Right cardiac atrium (tissue), 5 donors: Measurements from ENCODE around the gene LMLN. TPM values are rescaled to one million over a fixed set of nuclear protein-coding genes. Genes with fewer than 3 reads are reported as not detected.
"Not testable (repeated sequence)": the region's sequence is repeated elsewhere in the genome, so short reads cannot be mapped to it uniquely, and the experiment has no call there.

Experiments
- ATAC-seq, 2 donors: fragments of 200-7000 bp; cut with Tn5 transposase; one replicate each; pipeline versions ENCODE4 v1.8.0 to v1.9.1; 2020; ENCODE audit warnings: moderate library complexity in 2 of 2, mild to moderate bottlenecking in 1 of 2
- DNase-seq, 3 donors: peaks; one replicate each; pipeline ENCODE4 v3.0.0-alpha.2; 2020
- H3K27ac ChIP-seq: one replicate; pipeline ENCODE4 v1.5.1; 2013; ENCODE audit warnings: mild to moderate bottlenecking, low read length, control low read depth, moderate library complexity
- H3K27me3 ChIP-seq: one replicate; pipeline ENCODE4 v1.6.1; 2013; ENCODE audit not compliant: control insufficient read depth, insufficient read depth
- H3K4me1 ChIP-seq: one replicate; pipeline ENCODE4 v1.6.1; 2013; ENCODE audit warnings: low read length; ENCODE audit not compliant: control insufficient read depth, insufficient read depth
- H3K4me3 ChIP-seq: one replicate; pipeline ENCODE4 v1.5.1; 2013; ENCODE audit warnings: low read length, control low read depth
- H3K9me3 ChIP-seq: one replicate; pipeline ENCODE4 v1.6.1; 2013; ENCODE audit warnings: low read length; ENCODE audit not compliant: control insufficient read depth
- WGBS: extraction: QIAGEN DNeasy Blood & Tissue Kit; methylation state at CpG from one replicate; pipeline ENCODE4 v1.1.7; 2013; 5-methylcytosine and 5-hydroxymethylcytosine counted together
- intact Hi-C, 4 donors: fragments of 100-400 bp; cut with DNase I; formaldehyde crosslinking; loops; one replicate each; pipeline versions ENCODE4 v1.11.0 to v1.14.0; 2022 to 2023
- polyA plus RNA-seq: library from polyadenylated mRNA; stranded (reverse); fragments of 200-250 nt; gene quantifications from one replicate; pipeline ENCODE4 v1.2.3, GENCODE V29; 2013
- total RNA-seq, 4 donors: library from RNA; stranded (reverse); fragmentation: NEBNext Ultra II Directional; extraction: Animal tissue kit (Norgen Biotek cat#: 25700); gene quantifications; one replicate each; pipeline ENCODE4 v1.2.1, GENCODE V29; 2021
- donor health status: healthy with polysubstance abuse.
- donor health status: DM: no; HTN: yes; CAD: no.
- donor health status: DM: no; HTN: no; CAD: no.
- donor health status: DM: no; HTN: yes; CAD: no; lungs with severe emphysema.
- donor health status: DM: yes; HTN: yes; CAD: no.

LMLN gene
- total and polyA plus RNA-seq, 5 donors = 2.6 to 7.9 (median 6.4) TPM

DNA sequence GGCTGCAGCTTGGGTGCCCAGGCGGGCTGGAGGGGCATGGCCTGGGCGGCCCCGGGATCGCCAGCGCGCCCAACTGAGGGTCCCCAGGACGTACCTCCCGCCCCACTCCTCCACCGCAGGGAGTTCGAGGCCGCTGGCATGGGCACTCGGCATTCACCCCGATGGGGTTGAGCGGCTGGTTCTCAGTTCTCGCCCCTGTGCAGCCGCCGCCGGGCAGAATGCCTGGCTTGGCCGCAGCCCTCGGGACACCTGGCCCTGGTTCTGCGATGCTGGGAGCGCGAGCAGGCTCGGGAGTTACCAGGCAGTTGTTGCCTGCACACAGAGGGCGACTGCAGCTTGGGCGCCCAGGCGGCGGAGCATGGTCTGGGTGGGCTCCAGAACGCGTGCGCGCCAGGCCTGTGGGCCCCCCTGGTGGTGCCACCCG, 121.4 kb downstream of the LMLN start:
- H3K4me3 ChIP-seq = no peak overlapping the region
- 16% methylated on average over 33 of the region's 33 CpGs for WGBS

DNA sequence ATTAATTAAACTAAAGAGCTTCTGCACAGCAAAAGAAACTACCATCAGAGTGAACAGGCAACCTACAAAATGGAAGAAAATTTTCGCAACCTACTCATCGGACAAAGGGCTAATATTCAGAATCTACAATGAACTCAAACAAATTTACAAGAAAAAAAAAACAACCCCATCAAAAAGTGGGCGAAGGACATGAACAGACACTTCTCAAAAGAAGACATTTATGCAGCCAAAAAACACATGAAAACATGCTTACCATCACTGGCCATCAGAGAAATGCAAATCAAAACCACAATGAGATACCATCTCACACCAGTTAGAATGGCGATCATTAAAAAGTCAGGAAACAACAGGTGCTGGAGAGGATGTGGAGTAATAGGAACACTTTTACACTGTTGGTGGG, 122.2 kb downstream of the LMLN start:
- not testable (repeated sequence) for H3K4me1 ChIP-seq, ATAC-seq

More for the DNA sequence above, 121.4 kb downstream of the LMLN start:
- intact Hi-C loops = no loop called here
- no peak for ATAC-seq
- DNase-seq = peak; percentile 13 to 46 (median 40)
- no peaks in the 10 kb centered on the region for H3K4me1 ChIP-seq
- H3K27ac ChIP-seq = no peak overlapping the region
- H3K9me3 ChIP-seq = no peaks in the 10 kb centered on the region
- H3K27me3 ChIP-seq = no peaks in the 10 kb centered on the region

DNA sequence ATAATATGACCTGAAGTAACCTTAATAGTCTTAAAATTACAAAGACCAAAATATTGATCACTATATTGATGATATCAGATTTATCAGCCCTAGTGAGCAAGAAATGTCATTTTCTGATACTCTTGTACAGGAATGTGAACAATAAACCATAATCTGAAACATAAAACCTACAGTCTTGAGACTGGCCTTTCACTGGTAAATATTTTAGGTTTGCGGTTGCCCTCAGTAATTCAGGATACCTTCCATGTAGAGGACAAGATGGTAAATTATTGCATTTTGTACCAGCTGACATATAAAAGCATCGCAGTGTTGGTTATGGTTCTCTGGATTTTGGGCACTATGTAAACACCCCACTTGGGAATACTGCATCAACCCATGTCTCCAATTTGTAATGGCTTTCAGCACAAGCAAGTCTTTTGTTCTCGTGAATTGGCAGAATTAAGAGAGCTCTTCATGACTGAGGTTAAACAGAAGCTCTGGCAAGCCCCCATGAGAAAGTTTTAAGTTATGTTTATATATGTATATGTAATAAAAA, 128.5 kb downstream of the LMLN start:
- Histone ChIP-seq H3K9me3 (no peaks in the 10 kb centered on the region), H3K4me3 (no peak overlapping the region), H3K4me1 (no peaks in the 10 kb centered on the region), H3K27ac (no peak overlapping the region), H3K27me3 (no peaks in the 10 kb centered on the region)
- no peak for ATAC-seq
- intact Hi-C loops = no loop called here
- WGBS = 81% methylated on average over 3 of the region's 3 CpGs
- DNase-seq = no peak

More for the DNA sequence above, 122.2 kb downstream of the LMLN start:
- H3K27me3 ChIP-seq, DNase-seq, intact Hi-C loops, H3K4me3 ChIP-seq, H3K9me3 ChIP-seq, H3K27ac ChIP-seq: not testable (repeated sequence)
- 95% methylated on average over 3 of the region's 4 CpGs for WGBS

DNA sequence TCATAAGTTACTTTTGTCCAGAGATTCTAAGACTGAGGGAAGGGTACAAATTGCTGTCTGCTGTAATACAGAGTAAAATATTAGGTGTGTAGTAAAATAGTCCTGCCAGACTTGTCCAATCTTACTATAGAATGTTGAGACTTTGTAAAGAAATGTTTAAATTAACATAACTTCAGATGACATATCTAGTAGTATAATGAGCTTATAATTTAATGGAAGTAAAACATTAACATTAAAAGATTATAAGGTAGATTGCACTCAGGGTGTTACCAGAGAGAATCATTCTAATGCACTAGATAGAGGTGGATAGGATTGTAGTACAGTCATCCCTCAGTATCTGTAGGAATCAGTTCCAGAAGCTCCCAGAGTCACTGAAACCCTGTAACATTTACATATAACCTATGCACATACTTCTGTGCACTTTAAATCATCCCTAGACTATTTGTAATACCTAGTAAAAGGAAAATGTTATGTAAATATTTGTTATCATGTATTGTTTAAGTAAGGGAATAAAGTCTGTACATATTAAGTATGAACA, 130.8 kb downstream of the LMLN start:
- H3K27ac ChIP-seq = no peak overlapping the region
- H3K27me3 ChIP-seq = peaks cover 2% of the 10 kb centered on the region
- H3K4me1 ChIP-seq = no peaks in the 10 kb centered on the region
- H3K4me3 ChIP-seq = no peak overlapping the region
- no peak for ATAC-seq
- no peak for DNase-seq
- intact Hi-C loops = no loop called here
- no peaks in the 10 kb centered on the region for H3K9me3 ChIP-seq

DNA sequence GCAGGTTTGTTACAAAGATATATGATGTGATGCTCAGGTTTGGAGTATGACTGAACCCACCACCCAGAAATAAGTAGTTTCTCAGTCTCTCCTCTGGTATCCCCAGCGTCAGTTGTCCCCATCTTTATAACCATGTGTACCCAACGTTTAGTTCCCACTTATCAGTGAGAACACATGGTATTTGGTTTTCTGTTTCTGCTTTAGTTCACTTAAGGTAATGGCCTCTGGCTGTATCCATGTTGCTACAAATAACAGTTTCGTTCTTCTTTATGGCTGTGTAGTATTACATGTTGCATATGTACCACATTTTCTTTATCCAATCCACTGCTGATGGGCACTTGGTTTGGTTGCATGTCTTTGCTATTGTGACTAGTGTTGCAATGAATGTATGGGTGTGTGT, 132.3 kb downstream of the LMLN start:
- ATAC-seq (no peak), DNase-seq (no peak)
- 56% methylated on average over 3 of the region's 3 CpGs for WGBS
- Histone ChIP-seq H3K27ac (no peak overlapping the region), H3K9me3 (no peaks in the 10 kb centered on the region), H3K4me1 (no peaks in the 10 kb centered on the region), H3K4me3 (no peak overlapping the region), H3K27me3 (peaks cover 2% of the 10 kb centered on the region)
- intact Hi-C loops = no loop called here

DNA sequence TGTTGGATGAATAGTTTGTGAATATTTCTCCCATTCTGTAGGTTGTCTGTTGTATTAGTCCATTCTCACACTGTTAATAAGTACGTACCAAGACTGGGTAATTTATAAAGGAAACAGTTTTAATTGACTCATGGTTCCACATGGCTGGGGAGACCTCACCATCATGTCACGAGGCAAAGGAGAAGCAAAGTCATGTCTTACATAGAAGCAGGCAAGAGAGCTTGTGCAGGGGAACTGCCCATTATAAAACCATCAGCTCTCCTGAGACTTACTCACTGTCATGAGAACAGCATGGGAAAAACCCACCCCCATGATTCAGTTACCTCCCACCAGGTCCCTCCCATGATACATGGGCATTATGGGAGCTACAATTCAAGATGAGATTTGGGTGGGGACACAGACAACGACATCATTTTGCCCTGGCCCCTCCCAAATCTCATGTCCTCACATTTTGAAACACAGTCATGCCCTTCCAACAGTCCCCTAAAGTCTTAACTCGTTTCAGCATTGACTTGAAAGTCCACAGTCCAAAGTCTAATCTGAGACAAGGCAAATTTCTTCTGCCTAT, 133.2 kb downstream of the LMLN start:
- H3K4me1 ChIP-seq = no peaks in the 10 kb centered on the region
- 72% methylated on average over 4 of the region's 4 CpGs for WGBS
- ATAC-seq (no peak), DNase-seq (no peak)
- H3K27me3 ChIP-seq = peaks cover 2% of the 10 kb centered on the region
- intact Hi-C loops = no loop called here
- H3K27ac ChIP-seq = no peak overlapping the region
- H3K4me3 ChIP-seq = no peak overlapping the region
- H3K9me3 ChIP-seq = no peaks in the 10 kb centered on the region

Other genes starting within 250 kb of the LMLN start
- gene RUBCN, start 223.3 kb upstream of the LMLN start, total RNA-seq = 10 to 100 TPM; 17.7 to 21.1 (median 19.7) TPM
- gene RUBCN, start 223.3 kb upstream of the LMLN start, polyA plus RNA-seq = 13.4 TPM
- 10 to 100 TPM; 50.1 to 61.0 (median 58.2) TPM for gene FYTTD1, start 210.3 kb upstream of the LMLN start, total RNA-seq
- 17.2 TPM for gene FYTTD1, start 210.3 kb upstream of the LMLN start, polyA plus RNA-seq
- gene LRCH3, start 169.0 kb upstream of the LMLN start, total RNA-seq = 10 to 100 TPM; 23.1 to 27.0 (median 25.1) TPM
- 16.3 TPM for gene LRCH3, start 169.0 kb upstream of the LMLN start, polyA plus RNA-seq
- 100 to 1,000 TPM; 672 to 776 (median 719) TPM for gene RPL35A, start 10.0 kb upstream of the LMLN start, total RNA-seq
- gene RPL35A, start 10.0 kb upstream of the LMLN start, polyA plus RNA-seq = 1,345 TPM